Type B pancreatic cell (in vitro differentiated cells): ENCODE measurements around the gene BAG2. TPM values are rescaled to one million over a fixed set of nuclear protein-coding genes. Genes with fewer than 3 reads are reported as not detected.
A peak's percentile ranks its signal among the peaks of the same experiment; 100 is the strongest.

Experiments used
- DNase-seq: peaks from one replicate; pipeline ENCODE4 v3.0.0; 2021; ENCODE audit warnings: mixed read lengths; ENCODE audit not compliant: unreplicated experiment; ENCODE audit errors: extremely low spot score
- H3K27ac Mint-ChIP-seq: 2 replicates; pipeline ENCODE4 v1.8.0; 2021; ENCODE audit warnings: mild to moderate bottlenecking, mixed read lengths
- H3K27me3 Mint-ChIP-seq: 2 replicates; pipeline ENCODE4 v1.8.0; 2021; ENCODE audit warnings: mixed read lengths
- H3K36me3 Mint-ChIP-seq: 2 replicates; pipeline ENCODE4 v1.8.0; 2021; ENCODE audit warnings: mixed read lengths
- H3K4me1 Mint-ChIP-seq: one replicate; pipeline ENCODE4 v1.8.0; 2021; ENCODE audit warnings: mixed read lengths; ENCODE audit not compliant: unreplicated experiment
- H3K4me3 Mint-ChIP-seq: 2 replicates; pipeline ENCODE4 v1.8.0; 2021; ENCODE audit warnings: mild to moderate bottlenecking, mixed read lengths
- H3K9me3 Mint-ChIP-seq: 2 replicates; pipeline ENCODE4 v1.8.0; 2021; ENCODE audit warnings: mixed read lengths
- long read RNA-seq: library from polyadenylated mRNA; unstranded; transcript quantifications from one replicate; pipeline ENCODE4 v2.0.0, GENCODE V29; 2020
- total RNA-seq: library from RNA; stranded (reverse); gene quantifications from 2 replicates; pipeline ENCODE4 v1.2.1, GENCODE V29; 2021; ENCODE audit warnings: low replicate concordance
- TF ChIP-seq, protein P1 (sequence below): fragments of 200-600 bp; sonication (generic); conservative IDR thresholded peaks from 2 replicates; pipeline ENCODE4 v1.5.0; 2021; ENCODE audit warnings: antibody characterized with exemption, mild to moderate bottlenecking

The BAG2 gene
- total RNA-seq, result 1.5 and 3.8 TPM in 2 replicates
- long read RNA-seq, full-length matches to known transcripts, result 16 of 21 reads
- long read RNA-seq, partial matches to known transcripts, result 1 of 21 reads
- long read RNA-seq, other reads (novel, unspliced or antisense), result 4 of 21 reads

DNA sequence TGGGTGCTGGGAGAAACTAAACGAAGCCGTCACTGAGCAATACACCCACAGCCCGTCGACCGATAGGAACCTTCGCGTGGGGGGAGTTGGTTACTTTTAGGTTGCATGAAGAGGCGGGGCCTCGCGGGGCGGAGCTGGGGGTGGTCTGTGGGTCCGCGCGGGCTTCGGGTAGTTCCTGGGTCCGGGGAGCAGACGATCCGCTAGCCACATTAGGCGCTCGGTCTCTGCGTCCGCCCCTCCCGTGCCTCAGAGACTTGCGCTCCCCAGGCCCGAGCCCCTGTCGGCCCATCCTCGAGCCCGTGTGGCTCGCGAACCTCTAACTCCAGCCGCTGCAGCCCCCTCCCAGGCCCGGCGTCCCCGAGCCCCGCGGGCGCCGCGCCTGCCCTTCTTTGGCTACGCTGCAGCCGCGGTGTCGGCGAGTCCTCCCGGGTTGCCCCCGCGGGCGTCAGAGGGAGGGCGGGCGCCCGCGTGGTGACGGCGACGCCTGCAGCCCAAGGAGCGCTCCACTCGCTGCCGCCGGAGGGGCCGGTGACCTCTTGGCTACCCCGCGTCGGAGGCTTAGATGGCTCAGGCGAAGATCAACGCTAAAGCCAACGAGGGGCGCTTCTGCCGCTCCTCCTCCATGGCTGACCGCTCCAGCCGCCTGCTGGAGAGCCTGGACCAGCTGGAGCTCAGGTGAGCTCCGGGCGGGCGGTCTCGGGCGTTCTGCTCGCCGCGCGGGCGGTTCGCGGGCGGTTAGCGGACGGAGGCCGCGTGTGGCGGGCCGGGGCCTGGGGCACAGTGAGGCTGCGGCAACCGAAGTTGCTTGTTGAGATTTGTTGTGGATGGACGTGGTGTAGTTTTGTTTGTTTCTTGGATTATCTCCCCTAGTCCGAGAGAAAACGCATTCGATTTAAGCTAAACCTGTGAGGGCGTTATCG is at the start of gene BAG2:
Gene BAG2, plus strand, starts transcription at position 191 of the 920 bp plus-strand sequence. Its CDS starts 372 bp downstream, at position 563.
- Mint-ChIP-seq H3K27ac (peak within 1 kb of the TSS; percentile 68), H3K27me3 (peaks cover 9% of the 10 kb centered on the region), H3K36me3 (no peaks in the 10 kb centered on the region), H3K4me1 (peaks cover 14% of the 10 kb centered on the region), H3K9me3 (no peaks in the 10 kb centered on the region), H3K4me3 (peak within 1 kb of the TSS; percentile 92)
- DNase-seq, result peak; percentile 85
- TF ChIP-seq, protein P1, sequence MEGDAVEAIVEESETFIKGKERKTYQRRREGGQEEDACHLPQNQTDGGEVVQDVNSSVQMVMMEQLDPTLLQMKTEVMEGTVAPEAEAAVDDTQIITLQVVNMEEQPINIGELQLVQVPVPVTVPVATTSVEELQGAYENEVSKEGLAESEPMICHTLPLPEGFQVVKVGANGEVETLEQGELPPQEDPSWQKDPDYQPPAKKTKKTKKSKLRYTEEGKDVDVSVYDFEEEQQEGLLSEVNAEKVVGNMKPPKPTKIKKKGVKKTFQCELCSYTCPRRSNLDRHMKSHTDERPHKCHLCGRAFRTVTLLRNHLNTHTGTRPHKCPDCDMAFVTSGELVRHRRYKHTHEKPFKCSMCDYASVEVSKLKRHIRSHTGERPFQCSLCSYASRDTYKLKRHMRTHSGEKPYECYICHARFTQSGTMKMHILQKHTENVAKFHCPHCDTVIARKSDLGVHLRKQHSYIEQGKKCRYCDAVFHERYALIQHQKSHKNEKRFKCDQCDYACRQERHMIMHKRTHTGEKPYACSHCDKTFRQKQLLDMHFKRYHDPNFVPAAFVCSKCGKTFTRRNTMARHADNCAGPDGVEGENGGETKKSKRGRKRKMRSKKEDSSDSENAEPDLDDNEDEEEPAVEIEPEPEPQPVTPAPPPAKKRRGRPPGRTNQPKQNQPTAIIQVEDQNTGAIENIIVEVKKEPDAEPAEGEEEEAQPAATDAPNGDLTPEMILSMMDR, result peak; percentile 54

DNA sequence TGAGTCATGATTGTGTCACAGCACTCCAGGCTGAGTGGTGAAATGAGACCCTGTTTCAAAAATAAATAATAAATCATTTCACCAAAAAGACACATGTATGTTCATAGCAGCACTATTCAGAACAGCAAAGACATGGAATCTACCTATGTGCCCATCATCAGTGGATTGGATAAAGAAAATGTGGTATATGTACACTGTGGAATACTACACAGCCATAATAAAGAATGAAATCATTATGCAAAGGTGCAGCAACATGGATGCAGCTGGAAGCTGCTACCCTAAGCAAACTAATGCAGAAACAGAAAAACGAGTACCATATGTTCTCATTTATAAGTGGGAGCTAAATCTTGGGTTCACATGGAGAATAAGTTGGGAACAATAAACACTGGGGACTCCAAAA is 49.0 kb upstream of the BAG2 start:
- TF ChIP-seq, protein P1, result no peak
- no peak for DNase-seq
- Mint-ChIP-seq H3K4me1 (no peaks in the 10 kb centered on the region), H3K27ac (no peak overlapping the region), H3K27me3 (no peaks in the 10 kb centered on the region), H3K4me3 (no peak overlapping the region), H3K9me3 (no peaks in the 10 kb centered on the region), H3K36me3 (peaks cover 47% of the 10 kb centered on the region)

DNA sequence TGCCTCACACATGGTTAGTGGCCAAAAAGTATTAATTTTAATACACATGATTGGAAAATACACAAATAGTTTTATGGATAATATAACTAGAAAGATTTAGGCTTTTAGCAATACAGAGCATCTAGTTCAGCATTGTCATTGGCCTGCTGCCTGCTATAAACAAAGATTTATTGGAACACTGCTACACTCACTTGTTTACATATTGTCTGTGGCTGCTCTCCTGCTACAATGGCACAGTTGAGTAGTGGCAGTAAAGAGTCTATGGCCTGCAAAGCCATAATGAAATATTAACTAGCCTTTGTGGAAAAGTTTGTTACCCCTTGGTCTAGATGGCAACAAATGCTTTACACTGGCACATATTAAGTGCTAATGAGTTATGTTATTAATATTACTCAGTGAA is 44.4 kb upstream of the BAG2 start:
- no peak for DNase-seq
- TF ChIP-seq, protein P1, result no peak
- no peaks in the 10 kb centered on the region for H3K9me3 Mint-ChIP-seq
- no peaks in the 10 kb centered on the region for H3K27me3 Mint-ChIP-seq
- no peak overlapping the region for H3K4me3 Mint-ChIP-seq
- H3K36me3 Mint-ChIP-seq, result peaks cover 22% of the 10 kb centered on the region
- H3K4me1 Mint-ChIP-seq, result no peaks in the 10 kb centered on the region
- H3K27ac Mint-ChIP-seq, result no peak overlapping the region

DNA sequence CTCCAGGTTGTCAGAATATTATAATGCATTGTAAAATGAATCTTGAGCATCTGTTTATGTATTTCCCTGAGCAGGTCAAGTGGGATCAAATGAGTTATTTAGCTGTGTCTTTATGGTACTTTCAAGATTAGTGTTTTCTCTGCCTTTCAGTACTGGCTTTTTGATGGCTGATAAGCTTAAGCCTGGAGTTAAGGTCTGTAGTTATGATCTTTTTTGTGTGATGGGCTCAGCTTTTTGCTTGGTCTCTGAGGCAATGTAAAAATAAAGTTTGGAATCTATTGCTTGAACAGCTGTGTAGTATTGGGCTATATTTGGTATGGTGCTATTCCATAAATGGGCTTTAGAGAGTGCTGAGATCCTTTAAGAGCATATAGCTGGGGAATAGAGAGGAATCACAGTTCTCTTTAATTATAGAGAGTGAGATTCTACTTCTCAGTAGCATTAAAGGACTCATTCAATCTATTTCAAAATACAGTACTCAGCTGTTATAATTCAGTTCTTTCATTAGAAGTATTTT is 41.4 kb upstream of the BAG2 start:
- TF ChIP-seq, protein P1, result no peak
- Mint-ChIP-seq H3K4me1 (no peaks in the 10 kb centered on the region), H3K9me3 (no peaks in the 10 kb centered on the region), H3K36me3 (peaks cover 18% of the 10 kb centered on the region), H3K27me3 (no peaks in the 10 kb centered on the region), H3K27ac (no peak overlapping the region), H3K4me3 (no peak overlapping the region)
- no peak for DNase-seq

DNA sequence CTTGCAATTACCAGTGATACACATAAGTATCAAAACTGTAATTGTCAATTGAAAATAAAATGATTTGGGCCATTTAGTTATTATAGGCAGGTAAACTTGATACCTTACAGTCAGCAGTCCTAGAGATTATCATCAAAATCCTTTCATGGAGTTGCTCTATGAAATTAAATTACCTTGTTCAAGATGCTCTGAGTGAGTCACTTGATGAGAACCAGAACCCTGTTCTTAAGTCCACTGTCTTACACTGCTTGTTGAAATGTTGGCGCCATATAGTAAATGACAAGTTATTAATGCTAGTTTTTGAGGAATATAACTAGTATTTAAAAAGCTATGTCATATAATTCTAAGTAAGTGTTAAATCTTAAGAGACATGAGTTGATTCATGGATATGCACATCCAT is 37.2 kb upstream of the BAG2 start:
- no peak for DNase-seq
- H3K27me3 Mint-ChIP-seq, result no peaks in the 10 kb centered on the region
- H3K27ac Mint-ChIP-seq, result no peak overlapping the region
- TF ChIP-seq, protein P1, result no peak
- H3K36me3 Mint-ChIP-seq, result peaks cover 29% of the 10 kb centered on the region
- no peak overlapping the region for H3K4me3 Mint-ChIP-seq
- H3K9me3 Mint-ChIP-seq, result no peaks in the 10 kb centered on the region
- no peaks in the 10 kb centered on the region for H3K4me1 Mint-ChIP-seq
